ENCODE measurements around the gene ZNF140. TPM values are rescaled to one million over a fixed set of nuclear protein-coding genes. Genes with fewer than 3 reads are reported as not detected.
A peak's percentile ranks its signal among the peaks of the same experiment; 100 is the strongest.

ZNF140 gene
- total RNA-seq, 2 experiments from 2014 or later = 6.6 to 8.5 TPM

- DNase-seq (no peak), ATAC-seq (ENCODE audit: poor library complexity) (no peak)
- Histone ChIP-seq H3K9me3 (ENCODE audit: control insufficient read depth in 1 of 2, insufficient read depth in 1 of 2, low read length in 2 of 2) (peaks cover 32 to 65% of the 10 kb centered on the region in 2 experiments), H3K36me3 (ENCODE audit: insufficient read depth, low read length) (peaks cover 25% of the 10 kb centered on the region), H3K4me3 (ENCODE audit: low read length) (peak overlapping the region; percentile 68), H3K27ac (ENCODE audit: low read depth in 1 of 2, low read length in 2 of 2) (peak overlapping the region; percentile 70 to 79), H3K27me3 (ENCODE audit: control insufficient read depth in 1 of 2, insufficient read depth in 2 of 2, low read length in 2 of 2) (no peaks in the 10 kb centered on the region), H3K4me1 (ENCODE audit: insufficient read depth, low read length) (peaks cover 12% of the 10 kb centered on the region)
- H3K27me3 Mint-ChIP-seq = no peaks in the 10 kb centered on the region
- peaks cover 25% of the 10 kb centered on the region for H3K4me1 Mint-ChIP-seq (ENCODE audit: low read depth)
- peak overlapping the region; percentile 90 for H3K27ac Mint-ChIP-seq
- intact Hi-C loops (cut with DNase I, micrococcal nuclease) = loop anchor here in 1 of 2 experiments (10.0 kb wide), 1 partner anchor 323 kb away; the partner anchor contains the start of gene PGAM5
- peaks cover 74% of the 10 kb centered on the region for H3K36me3 Mint-ChIP-seq (ENCODE audit: low read depth)
- peaks cover 18% of the 10 kb centered on the region for H3K9me3 Mint-ChIP-seq
- H3K4me3 Mint-ChIP-seq = peak overlapping the region; percentile 95
- TF ChIP-seq CTCF (IDR thresholded peaks at IDR 0.05) = no peak
- ChIA-PET POLR2A (interaction anchor here (1.0 to 2.4 kb wide), 8 partner anchors 8 to 209 kb away, joined by 3 to 28 read pairs (median 4); partner anchors contain the start of genes GOLGA3, ZNF10, ZNF140 and ZNF26), CTCF (no interaction called here)
Observed at GRCh38 chr12:133038118-133038709, 42.5 kb upstream of the ZNF140 start.

- Mint-ChIP-seq H3K36me3 (ENCODE audit: low read depth) (peaks cover 99% of the 10 kb centered on the region), H3K4me1 (ENCODE audit: low read depth) (no peaks in the 10 kb centered on the region), H3K4me3 (no peak overlapping the region), H3K9me3 (peaks cover 23% of the 10 kb centered on the region), H3K27me3 (no peaks in the 10 kb centered on the region), H3K27ac (no peak overlapping the region)
- H3K4me3 ChIP-seq (ENCODE audit: low read length) = no peak overlapping the region
- ATAC-seq (ENCODE audit: poor library complexity) (no peak), DNase-seq (no peak)
- peaks cover 59 to 97% of the 10 kb centered on the region in 2 experiments for H3K9me3 ChIP-seq (ENCODE audit: control insufficient read depth in 1 of 2, insufficient read depth in 1 of 2, low read length in 2 of 2)
- no peak overlapping the region for H3K27ac ChIP-seq (ENCODE audit: low read depth in 1 of 2, low read length in 2 of 2)
- intact Hi-C loops (cut with DNase I, micrococcal nuclease) = no loop called here
- no peak for TF ChIP-seq CTCF (IDR thresholded peaks at IDR 0.05)
- no peaks in the 10 kb centered on the region for H3K4me1 ChIP-seq (ENCODE audit: insufficient read depth, low read length)
- H3K36me3 ChIP-seq (ENCODE audit: insufficient read depth, low read length) = peaks cover 86% of the 10 kb centered on the region
- ChIA-PET POLR2A (interaction anchor here (1.6 kb wide), 1 partner anchor 9 kb away, joined by 5 read pairs; the partner anchor contains the start of gene ZNF84), CTCF (interaction anchor here (0.6 kb wide), 1 partner anchor 57 kb away, joined by 3 read pairs; no protein-coding TSS in a partner anchor)
- H3K27me3 ChIP-seq (ENCODE audit: control insufficient read depth in 1 of 2, insufficient read depth in 2 of 2, low read length in 2 of 2) = no peaks in the 10 kb centered on the region
Observed at GRCh38 chr12:133046698-133047097, 34.0 kb upstream of the ZNF140 start.

GRCh38 chr12:133057446-133057845, 23.3 kb upstream of the ZNF140 start:
- Histone ChIP-seq H3K27me3 (ENCODE audit: control insufficient read depth in 1 of 2, insufficient read depth in 2 of 2, low read length in 2 of 2) (no peaks in the 10 kb centered on the region), H3K4me3 (ENCODE audit: low read length) (no peak overlapping the region), H3K36me3 (ENCODE audit: insufficient read depth, low read length) (peaks cover 28% of the 10 kb centered on the region), H3K4me1 (ENCODE audit: insufficient read depth, low read length) (no peaks in the 10 kb centered on the region), H3K9me3 (ENCODE audit: control insufficient read depth in 1 of 2, insufficient read depth in 1 of 2, low read length in 2 of 2) (peaks cover 28 to 82% of the 10 kb centered on the region in 2 experiments), H3K27ac (ENCODE audit: low read depth in 1 of 2, low read length in 2 of 2) (no peak overlapping the region)
- H3K4me3 Mint-ChIP-seq = no peak overlapping the region
- H3K4me1 Mint-ChIP-seq (ENCODE audit: low read depth) = no peaks in the 10 kb centered on the region
- TF ChIP-seq CTCF (IDR thresholded peaks at IDR 0.05) = no peak
- intact Hi-C loops (cut with DNase I, micrococcal nuclease) = no loop called here
- H3K9me3 Mint-ChIP-seq = peaks cover 13% of the 10 kb centered on the region
- ChIA-PET POLR2A (interaction anchor here (1.4 to 1.5 kb wide), 2 partner anchors 24 to 70 kb away, joined by 3 to 5 read pairs; no protein-coding TSS in a partner anchor), CTCF (no interaction called here)
- no peaks in the 10 kb centered on the region for H3K27me3 Mint-ChIP-seq
- DNase-seq = no peak
- ATAC-seq (ENCODE audit: poor library complexity) = no peak
- peak overlapping the region; percentile 28 for H3K27ac Mint-ChIP-seq
- H3K36me3 Mint-ChIP-seq (ENCODE audit: low read depth) = peaks cover 92% of the 10 kb centered on the region

All from CD4-positive, alpha-beta T cell (primary cell).